ENCODE results near the gene CENPN.

The CENPN gene

DNA sequence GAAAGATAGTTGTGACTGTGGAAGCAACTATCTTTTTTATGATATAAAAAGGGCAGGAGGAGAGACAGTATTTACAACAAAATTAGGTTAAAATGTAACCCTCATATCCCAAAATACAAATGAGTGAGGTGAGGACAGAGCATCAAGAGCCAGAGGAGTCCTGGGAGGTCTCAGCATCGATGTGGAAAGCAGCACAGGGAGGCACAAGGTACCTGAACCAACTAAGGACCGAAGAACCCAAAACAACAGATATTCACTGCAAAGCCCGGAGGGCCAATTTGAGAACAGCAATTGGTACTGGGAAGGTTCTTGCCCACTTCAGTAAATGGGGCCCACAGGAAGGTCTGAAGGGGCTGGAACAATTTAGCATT lies 37.9 kb upstream of the CENPN start:
- TF ChIP-seq, protein P1, sequence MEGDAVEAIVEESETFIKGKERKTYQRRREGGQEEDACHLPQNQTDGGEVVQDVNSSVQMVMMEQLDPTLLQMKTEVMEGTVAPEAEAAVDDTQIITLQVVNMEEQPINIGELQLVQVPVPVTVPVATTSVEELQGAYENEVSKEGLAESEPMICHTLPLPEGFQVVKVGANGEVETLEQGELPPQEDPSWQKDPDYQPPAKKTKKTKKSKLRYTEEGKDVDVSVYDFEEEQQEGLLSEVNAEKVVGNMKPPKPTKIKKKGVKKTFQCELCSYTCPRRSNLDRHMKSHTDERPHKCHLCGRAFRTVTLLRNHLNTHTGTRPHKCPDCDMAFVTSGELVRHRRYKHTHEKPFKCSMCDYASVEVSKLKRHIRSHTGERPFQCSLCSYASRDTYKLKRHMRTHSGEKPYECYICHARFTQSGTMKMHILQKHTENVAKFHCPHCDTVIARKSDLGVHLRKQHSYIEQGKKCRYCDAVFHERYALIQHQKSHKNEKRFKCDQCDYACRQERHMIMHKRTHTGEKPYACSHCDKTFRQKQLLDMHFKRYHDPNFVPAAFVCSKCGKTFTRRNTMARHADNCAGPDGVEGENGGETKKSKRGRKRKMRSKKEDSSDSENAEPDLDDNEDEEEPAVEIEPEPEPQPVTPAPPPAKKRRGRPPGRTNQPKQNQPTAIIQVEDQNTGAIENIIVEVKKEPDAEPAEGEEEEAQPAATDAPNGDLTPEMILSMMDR (IDR thresholded peaks at IDR 0.05; ENCODE audit: low read depth, low read length) = no peak
- no peak for DNase-seq (ENCODE audit: extremely low read depth, low read depth)

GRCh38 chr16:80971819-80972218 lies 35.2 kb upstream of the CENPN start:
- TF ChIP-seq, protein P1 (IDR thresholded peaks at IDR 0.05; ENCODE audit: low read depth, low read length) = no peak
- no peak for DNase-seq (ENCODE audit: extremely low read depth, low read depth)

DNA sequence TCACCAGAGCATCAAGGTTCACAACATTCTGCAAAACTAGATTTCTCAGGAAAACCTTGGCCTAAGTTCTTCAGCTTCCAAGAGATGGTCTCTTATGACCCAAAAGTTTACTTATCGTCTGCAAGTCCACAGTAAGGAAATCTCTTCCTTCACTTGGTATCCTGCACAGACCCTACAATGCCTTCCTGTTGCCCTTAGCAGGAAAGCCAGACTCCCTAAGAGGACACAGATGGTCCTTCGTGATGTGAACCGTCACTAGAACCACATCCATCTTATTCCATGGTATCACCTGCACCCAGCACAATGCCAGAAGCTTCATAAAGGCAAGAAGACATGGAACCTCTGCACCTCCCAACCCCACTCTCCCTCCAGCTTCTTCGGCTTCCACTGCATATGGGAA lies 34.4 kb upstream of the CENPN start:
- DNase-seq (ENCODE audit: extremely low read depth, low read depth) = no peak
- TF ChIP-seq, protein P1 (IDR thresholded peaks at IDR 0.05; ENCODE audit: low read depth, low read length) = no peak

GRCh38 chr16:80973991-80974390 lies 33.0 kb upstream of the CENPN start:
- TF ChIP-seq, protein P1 (IDR thresholded peaks at IDR 0.05; ENCODE audit: low read depth, low read length) = no peak
- no peak for DNase-seq (ENCODE audit: extremely low read depth, low read depth)

DNA sequence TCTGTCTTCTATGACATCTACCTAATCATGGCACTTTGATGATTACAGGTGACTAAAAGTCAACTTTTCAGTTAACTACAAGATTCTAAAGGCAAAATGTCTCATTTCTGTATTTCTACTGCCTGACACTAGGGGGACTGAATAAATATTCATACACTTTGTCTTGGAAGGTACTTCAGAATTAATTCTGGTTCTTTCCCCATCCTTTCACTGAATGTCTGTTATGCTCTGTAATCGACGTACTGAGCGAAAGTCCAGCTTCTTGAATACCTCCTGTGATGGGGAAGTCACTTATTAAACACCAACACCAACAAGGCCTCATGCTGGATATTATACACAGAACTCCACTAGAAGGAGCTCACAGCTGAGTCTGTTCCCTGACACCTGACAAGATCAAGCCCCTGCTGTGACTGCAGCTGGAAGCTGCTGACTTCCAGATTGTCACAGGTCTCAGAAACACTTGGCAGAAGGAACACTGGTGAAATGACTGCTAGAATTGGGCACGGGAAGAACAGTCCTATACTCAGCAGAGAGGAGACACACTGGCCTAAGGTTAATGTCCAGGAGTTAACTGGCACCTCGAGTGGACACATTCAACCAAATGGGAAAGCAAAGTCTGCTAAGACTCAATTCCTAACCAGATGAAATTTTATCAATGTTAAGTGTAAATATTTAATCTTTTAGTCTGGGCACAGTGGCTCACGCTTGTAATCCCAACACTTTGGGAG lies 32.2 kb upstream of the CENPN start:
- no peak for DNase-seq (ENCODE audit: extremely low read depth, low read depth)
- TF ChIP-seq, protein P1 (IDR thresholded peaks at IDR 0.05; ENCODE audit: low read depth, low read length) = peak; percentile 14

DNA sequence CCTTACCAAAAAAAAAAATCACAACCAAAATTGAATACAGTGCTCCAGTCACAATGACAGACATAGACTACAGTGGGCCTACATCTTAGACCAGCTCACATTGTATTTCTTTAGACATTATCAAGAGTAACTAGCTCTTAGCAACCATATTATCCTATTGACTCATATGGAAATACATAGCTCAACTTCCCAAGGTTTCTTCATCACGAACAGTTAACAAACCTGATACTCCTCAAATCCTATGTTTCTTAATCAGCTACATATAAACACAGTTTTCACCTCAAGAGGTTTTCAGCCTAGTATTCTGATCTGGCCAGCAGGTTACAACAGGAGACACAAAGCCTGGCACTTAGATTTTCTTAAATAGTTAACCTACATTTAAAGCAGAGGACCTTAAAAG lies 30.1 kb upstream of the CENPN start:
- TF ChIP-seq, protein P1 (IDR thresholded peaks at IDR 0.05; ENCODE audit: low read depth, low read length) = no peak
- no peak for DNase-seq (ENCODE audit: extremely low read depth, low read depth)

GRCh38 chr16:80981103-80981502 lies 25.9 kb upstream of the CENPN start:
- TF ChIP-seq, protein P1 (IDR thresholded peaks at IDR 0.05; ENCODE audit: low read depth, low read length) = no peak
- DNase-seq (ENCODE audit: extremely low read depth, low read depth) = no peak
